Activated CD4-positive, alpha-beta T cell treated with anti-CD3 and anti-CD28 coated beads, Interleukin-2, Interleukin-6, amounts not matched to agents 100 ng/mL and 50 ng/mL, durations not matched to agents 16 hours and 8 hours (primary cell): Measurements from ENCODE around the gene CCDC92.

Experiments
- DNase-seq: peaks from one replicate; pipeline ENCODE4 v3.0.0-alpha.2; 2020

The CCDC92 gene

GRCh38 chr12:123886258-123886657 lies 86.4 kb downstream of the CCDC92 start:
- DNase-seq = no peak
